Activated T-helper 1 cell treated with Interleukin-2 at 50 U/mL for 16 hours (primary cell): Measurements from ENCODE around the gene FKBP1A.

Experiments
- DNase-seq: peaks from one replicate; pipeline ENCODE4 v3.0.0-alpha.2; 2020; ENCODE audit warnings: low read depth

FKBP1A gene

GRCh38 chr20:1331801-1332453 lies 60.9 kb downstream of the FKBP1A start:
- no peak for DNase-seq

GRCh38 chr20:1331101-1331500 lies 61.8 kb downstream of the FKBP1A start:
- no peak for DNase-seq

GRCh38 chr20:1330075-1330830 lies 62.6 kb downstream of the FKBP1A start:
- no peak for DNase-seq

GRCh38 chr20:1328680-1329330 lies 64.0 kb downstream of the FKBP1A start, which contains the start of gene SDCBP2:
Gene SDCBP2 (minus strand): TSS chr20:1329139. CDS start chr20:1320416, 8,723 bp downstream.
- no peak for DNase-seq

- DNase-seq: no peak
Observed at GRCh38 chr20:1327827-1328679, 64.8 kb downstream of the FKBP1A start.

GRCh38 chr20:1327241-1327653 lies 65.6 kb downstream of the FKBP1A start:
- no peak for DNase-seq

- DNase-seq: no peak
Observed at GRCh38 chr20:1326031-1326930, 66.6 kb downstream of the FKBP1A start.

GRCh38 chr20:1325173-1326030 lies 67.5 kb downstream of the FKBP1A start:
- DNase-seq: peak; percentile 98

- DNase-seq: no peak
Observed at GRCh38 chr20:1324598-1325172, 68.2 kb downstream of the FKBP1A start.

- no peak for DNase-seq
Observed at GRCh38 chr20:1323830-1324597, 68.8 kb downstream of the FKBP1A start.

- DNase-seq: no peak
Observed at GRCh38 chr20:1323256-1323655, 69.6 kb downstream of the FKBP1A start.

- no peak for DNase-seq
Observed at GRCh38 chr20:1322511-1323245, 70.2 kb downstream of the FKBP1A start.

GRCh38 chr20:1321654-1321939 lies 71.3 kb downstream of the FKBP1A start:
- no peak for DNase-seq

- no peak for DNase-seq
Observed at GRCh38 chr20:1320902-1321653, 71.8 kb downstream of the FKBP1A start.

GRCh38 chr20:1320016-1320415 lies 72.8 kb downstream of the FKBP1A start:
- DNase-seq: no peak

- no peak for DNase-seq
Observed at GRCh38 chr20:1319462-1319861, 73.4 kb downstream of the FKBP1A start.

- no peak for DNase-seq
Observed at GRCh38 chr20:1319051-1319450, 73.8 kb downstream of the FKBP1A start.
